Measurements from ENCODE around the gene TRAPPC14.
"Not testable (repeated sequence)": the region's sequence is repeated elsewhere in the genome, so short reads cannot be mapped to it uniquely, and the experiment has no call there.

Gene TRAPPC14

DNA sequence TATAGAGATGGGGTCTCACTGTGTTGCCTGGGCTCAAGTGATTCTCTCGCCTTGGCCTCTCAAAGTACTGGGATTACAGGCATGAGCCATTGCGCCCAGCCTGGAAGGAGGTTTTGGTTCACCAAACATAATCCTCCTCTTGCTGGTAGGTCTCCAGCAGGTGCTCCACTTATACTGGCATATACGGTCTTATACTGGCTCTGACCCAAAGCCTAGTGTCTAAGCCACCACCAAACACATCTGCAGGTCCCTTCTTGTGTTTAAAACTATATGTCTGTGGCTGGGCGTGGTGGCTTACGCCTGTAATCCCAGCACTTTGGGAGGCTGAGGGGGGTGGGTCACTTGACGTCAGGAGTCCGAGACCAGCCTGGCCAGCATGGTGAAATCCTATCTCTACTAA, 26.4 kb downstream of the TRAPPC14 start:
- no peak overlapping the region for H3K4me3 ChIP-seq (ENCODE audit: low read depth, low read length)
- no peak for TF ChIP-seq CTCF (IDR thresholded peaks at IDR 0.05; ENCODE audit: borderline replicate concordance, insufficient read depth, low read depth, low read length)

DNA sequence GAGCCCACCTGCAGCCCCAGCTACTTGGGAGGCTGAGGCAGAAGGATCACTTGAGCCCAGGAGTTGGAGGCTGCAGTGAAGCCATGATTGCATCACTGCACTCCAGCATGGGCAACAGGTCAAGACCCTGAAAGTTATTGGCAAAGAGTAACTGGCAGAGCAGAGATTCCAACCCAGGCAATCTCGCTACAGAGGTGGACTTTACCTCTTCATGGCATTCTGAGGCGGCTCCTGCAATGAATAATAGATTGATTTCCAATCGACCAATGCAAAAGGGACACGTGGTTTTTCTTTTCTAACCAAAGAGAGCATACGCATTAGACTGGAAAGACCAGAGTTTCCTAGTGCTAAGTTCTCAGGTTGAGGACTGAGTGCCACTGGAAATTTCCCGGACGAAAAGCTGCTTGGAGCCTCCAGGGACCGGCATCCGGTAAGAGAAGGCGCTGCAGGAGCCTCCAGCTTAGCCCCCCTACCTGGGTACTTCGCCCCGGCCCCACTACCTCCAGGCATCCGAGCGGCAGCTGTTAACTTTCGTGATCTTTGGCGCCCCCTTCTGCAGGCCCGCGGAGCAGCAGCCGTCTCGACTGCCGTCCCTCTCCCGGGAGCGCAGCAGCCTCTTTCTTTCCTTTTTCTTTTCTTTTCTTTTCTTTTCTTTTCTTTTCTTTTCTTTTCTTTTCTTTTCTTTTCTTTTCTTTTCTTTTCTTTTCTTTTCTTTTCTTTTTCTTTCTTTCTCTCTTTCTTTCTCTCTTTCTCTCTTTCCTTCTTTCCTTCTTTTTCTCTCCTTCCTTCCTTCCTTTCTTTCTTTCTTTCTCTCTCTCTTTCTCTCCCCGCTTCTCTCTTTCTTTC, 27.7 kb downstream of the TRAPPC14 start:
- peak; percentile 80 for TF ChIP-seq CTCF (IDR thresholded peaks at IDR 0.05; ENCODE audit: borderline replicate concordance, insufficient read depth, low read depth, low read length)
- H3K4me3 ChIP-seq (ENCODE audit: low read depth, low read length): no peak overlapping the region

DNA sequence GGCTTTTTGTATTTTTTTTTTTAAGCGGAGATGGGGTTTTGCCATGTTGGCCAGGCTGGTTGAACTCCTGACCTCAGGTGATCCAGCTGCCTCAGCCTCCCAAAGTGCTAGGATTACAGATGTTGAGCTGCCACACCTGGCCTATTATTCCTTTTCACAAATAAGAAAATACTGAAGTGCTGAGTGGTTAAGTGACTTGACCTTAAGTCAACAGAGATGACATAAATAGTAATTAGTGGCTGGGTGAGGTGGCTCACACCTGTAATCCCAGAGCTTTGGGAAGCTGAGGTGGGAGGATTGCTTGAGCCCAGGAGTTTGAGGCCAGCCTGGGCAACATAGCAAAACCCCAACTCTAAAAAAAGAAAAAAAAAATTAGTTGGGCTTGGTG, 28.3 kb downstream of the TRAPPC14 start:
- not testable (repeated sequence) for H3K4me3 ChIP-seq (ENCODE audit: low read depth, low read length)

- no peak for TF ChIP-seq CTCF (IDR thresholded peaks at IDR 0.05; ENCODE audit: borderline replicate concordance, insufficient read depth, low read depth, low read length)
- no peak overlapping the region for H3K4me3 ChIP-seq (ENCODE audit: low read depth, low read length)
Observed at GRCh38 chr7:100128637-100128963, 29.9 kb downstream of the TRAPPC14 start.

- TF ChIP-seq CTCF (IDR thresholded peaks at IDR 0.05; ENCODE audit: borderline replicate concordance, insufficient read depth, low read depth, low read length): no peak
Observed at GRCh38 chr7:100127866-100128636, 30.5 kb downstream of the TRAPPC14 start.

GRCh38 chr7:100126931-100127865, 31.3 kb downstream of the TRAPPC14 start, which contains the start of gene MBLAC1:
Gene MBLAC1 (plus strand): TSS chr7:100126967. CDS start chr7:100127396, 429 bp downstream.
- H3K4me3 ChIP-seq (ENCODE audit: low read depth, low read length): peak within 1 kb of the TSS; percentile 87
- TF ChIP-seq CTCF (IDR thresholded peaks at IDR 0.05; ENCODE audit: borderline replicate concordance, insufficient read depth, low read depth, low read length): no peak

More at GRCh38 chr7:100127866-100128636, 30.5 kb downstream of the TRAPPC14 start:
- H3K4me3 ChIP-seq (ENCODE audit: low read depth, low read length): peak overlapping the region; percentile 87
